ENCODE measurements around the gene DEFB129. TPM values are rescaled to one million over a fixed set of nuclear protein-coding genes. Genes with fewer than 3 reads are reported as not detected.
A peak's percentile ranks its signal among the peaks of the same experiment; 100 is the strongest.

DEFB129 gene
- total RNA-seq, 2 experiments from 2014 or later, result not detected

- DNase-seq (ENCODE audit: low spot score), result no peak
- Histone ChIP-seq H3K27ac (ENCODE audit: low read depth, low read length, poor library complexity, severe bottlenecking) (no peak within 1 kb of the TSS), H4K20me1 (ENCODE audit: insufficient read depth, low read length) (no peaks in the 10 kb centered on the region), H3K79me2 (ENCODE audit: insufficient read depth, low read depth, low read length) (no peaks in the 10 kb centered on the region), H3K36me3 (ENCODE audit: insufficient read depth, low read length) (no peaks in the 10 kb centered on the region), H3K9me3 (ENCODE audit: low read length) (no peaks in the 10 kb centered on the region), H3K4me1 (ENCODE audit: insufficient read depth, low read length, poor library complexity, severe bottlenecking) (no peaks in the 10 kb centered on the region), H2AFZ (ENCODE audit: low read length) (no peak within 1 kb of the TSS), H3K4me2 (ENCODE audit: low read length) (no peak within 1 kb of the TSS), H3K4me3 (ENCODE audit: low read depth, low read length, poor library complexity, severe bottlenecking) (no peak within 1 kb of the TSS), H3K9me2 (ENCODE audit: insufficient read depth, low read length) (no peaks in the 10 kb centered on the region)
- BruUV-seq (replicated peaks), result no TSS peak
- POLR2A ChIA-PET, result no interaction called here
- intact Hi-C loops (cut with micrococcal nuclease; ENCODE audit: unreplicated experiment), result no loop called here
- TF ChIP-seq CTCF (conservative IDR thresholded peaks at IDR 0.05; ENCODE audit: low read length) (no peak), EZH2phosphoT487 (IDR thresholded peaks at IDR 0.05; ENCODE audit: borderline replicate concordance, low read depth, low read length) (no peak)
- CTCF ChIA-PET (ENCODE audit: unreplicated experiment), result interaction anchor here (0.6 kb wide), 1 partner anchor 53 kb away, joined by 8 read pairs; no protein-coding TSS in a partner anchor
These were observed 30.4 kb downstream of the DEFB129 start, which contains the start of gene DEFB132 for GRCh38 chr20:257419-257818. DEFB132 (plus strand) TSS chr20:257724; CDS start chr20:257779, 55 bp downstream.

GRCh38 chr20:258269-258858 is 31.3 kb downstream of the DEFB129 start:
- intact Hi-C loops (cut with micrococcal nuclease; ENCODE audit: unreplicated experiment), result no loop called here
- DNase-seq (ENCODE audit: low spot score), result no peak
- no peak overlapping the region for H2AFZ ChIP-seq (ENCODE audit: low read length)
- BruUV-seq (replicated peaks), result no TSS peak
- H3K36me3 ChIP-seq (ENCODE audit: insufficient read depth, low read length), result no peaks in the 10 kb centered on the region
- no peaks in the 10 kb centered on the region for H3K9me2 ChIP-seq (ENCODE audit: insufficient read depth, low read length)
- CTCF ChIA-PET (ENCODE audit: unreplicated experiment), result interaction anchor here (0.6 kb wide), 1 partner anchor 17 kb away, joined by 6 read pairs; no protein-coding TSS in a partner anchor
- H3K4me3 ChIP-seq (ENCODE audit: low read depth, low read length, poor library complexity, severe bottlenecking), result no peak overlapping the region
- H3K4me1 ChIP-seq (ENCODE audit: insufficient read depth, low read length, poor library complexity, severe bottlenecking), result no peaks in the 10 kb centered on the region
- H3K4me2 ChIP-seq (ENCODE audit: low read length), result no peak overlapping the region
- TF ChIP-seq CTCF (conservative IDR thresholded peaks at IDR 0.05; ENCODE audit: low read length) (no peak), EZH2phosphoT487 (IDR thresholded peaks at IDR 0.05; ENCODE audit: borderline replicate concordance, low read depth, low read length) (no peak)
- H4K20me1 ChIP-seq (ENCODE audit: insufficient read depth, low read length), result no peaks in the 10 kb centered on the region
- POLR2A ChIA-PET, result interaction anchor here (0.7 to 1.2 kb wide), 2 partner anchors 9 to 10 kb away, joined by 3 to 8 read pairs; no protein-coding TSS in a partner anchor
- no peak overlapping the region for H3K27ac ChIP-seq (ENCODE audit: low read depth, low read length, poor library complexity, severe bottlenecking)
- no peaks in the 10 kb centered on the region for H3K9me3 ChIP-seq (ENCODE audit: low read length)
- H3K79me2 ChIP-seq (ENCODE audit: insufficient read depth, low read depth, low read length), result no peaks in the 10 kb centered on the region

DNA sequence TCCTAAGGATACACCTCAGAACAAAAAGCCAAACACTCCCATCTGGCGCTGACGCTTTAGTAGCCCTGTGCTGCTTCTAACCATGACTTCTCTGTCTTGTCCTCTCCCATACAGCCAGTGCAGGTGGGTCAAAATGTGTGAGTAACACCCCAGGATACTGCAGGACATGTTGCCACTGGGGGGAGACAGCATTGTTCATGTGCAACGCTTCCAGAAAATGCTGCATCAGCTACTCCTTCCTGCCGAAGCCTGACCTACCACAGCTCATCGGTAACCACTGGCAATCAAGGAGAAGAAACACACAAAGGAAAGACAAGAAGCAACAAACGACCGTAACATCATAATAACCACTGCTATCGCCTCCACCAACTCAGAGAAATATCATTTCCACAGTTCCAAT is 31.9 kb downstream of the DEFB129 start:
- no peaks in the 10 kb centered on the region for H3K9me3 ChIP-seq (ENCODE audit: low read length)
- no TSS peak for BruUV-seq (replicated peaks)
- H3K4me3 ChIP-seq (ENCODE audit: low read depth, low read length, poor library complexity, severe bottlenecking), result no peak overlapping the region
- H3K4me2 ChIP-seq (ENCODE audit: low read length), result no peak overlapping the region
- H3K79me2 ChIP-seq (ENCODE audit: insufficient read depth, low read depth, low read length), result no peaks in the 10 kb centered on the region
- no peak overlapping the region for H2AFZ ChIP-seq (ENCODE audit: low read length)
- H4K20me1 ChIP-seq (ENCODE audit: insufficient read depth, low read length), result no peaks in the 10 kb centered on the region
- TF ChIP-seq EZH2phosphoT487 (IDR thresholded peaks at IDR 0.05; ENCODE audit: borderline replicate concordance, low read depth, low read length) (no peak), CTCF (conservative IDR thresholded peaks at IDR 0.05; ENCODE audit: low read length) (peak; percentile 65)
- no peaks in the 10 kb centered on the region for H3K36me3 ChIP-seq (ENCODE audit: insufficient read depth, low read length)
- no peaks in the 10 kb centered on the region for H3K9me2 ChIP-seq (ENCODE audit: insufficient read depth, low read length)
- H3K4me1 ChIP-seq (ENCODE audit: insufficient read depth, low read length, poor library complexity, severe bottlenecking), result no peaks in the 10 kb centered on the region
- DNase-seq (ENCODE audit: low spot score), result peak; percentile 27
- ChIA-PET POLR2A (interaction anchor here (0.7 to 1.2 kb wide), 2 partner anchors 9 to 10 kb away, joined by 3 to 8 read pairs; no protein-coding TSS in a partner anchor), CTCF (ENCODE audit: unreplicated experiment) (interaction anchor here (0.6 kb wide), 1 partner anchor 18 kb away, joined by 6 read pairs; no protein-coding TSS in a partner anchor)
- H3K27ac ChIP-seq (ENCODE audit: low read depth, low read length, poor library complexity, severe bottlenecking), result no peak overlapping the region
- intact Hi-C loops (cut with micrococcal nuclease; ENCODE audit: unreplicated experiment), result no loop called here

Data from OCI-LY7 (cell line).